ENCODE data around the gene TMEM74B. TPM values are rescaled to one million over a fixed set of nuclear protein-coding genes. Genes with fewer than 3 reads are reported as not detected.
"Not testable (repeated sequence)": the region's sequence is repeated elsewhere in the genome, so short reads cannot be mapped to it uniquely, and the experiment has no call there.

Gene TMEM74B
- total and polyA plus RNA-seq, 10 donors, result 0.46 to 2.7 (median 0.77) TPM; not detected in 1

GRCh38 chr20:1154691-1155090, 30.1 kb downstream of the TMEM74B start:
- no peak for DNase-seq
- intact Hi-C loops (cut with DNase I; ENCODE audit: low total_unique reads), result no loop called here
- WGBS, 5 donors, result 88 to 100% (median 100%) methylated on average over 1 of the region's 1 CpG
- H3K27ac ChIP-seq, result no peak overlapping the region
- H3K36me3 ChIP-seq, result peaks cover 0 to 96% (median 31%) of the 10 kb centered on the region in 6 donors
- no peak for TF ChIP-seq POLR2AphosphoS5 (IDR thresholded peaks at IDR 0.05)
- no peak for TF ChIP-seq CTCF (IDR thresholded peaks at IDR 0.05 in 8 of 11, conservative IDR thresholded peaks at IDR 0.05 in 3 of 11)
- no peak for TF ChIP-seq POLR2A (IDR thresholded peaks at IDR 0.05)
- no peaks in the 10 kb centered on the region for H3K27me3 ChIP-seq (replicated peaks in 1 of 7)
- H3K4me1 ChIP-seq, result no peaks in the 10 kb centered on the region
- peaks cover 0 to 12% (median 7%) of the 10 kb centered on the region in 8 donors for H3K9me3 ChIP-seq
- H3K4me3 ChIP-seq, result no peak overlapping the region

GRCh38 chr20:1154226-1154625, 30.6 kb downstream of the TMEM74B start:
- no peak for DNase-seq
- no peak overlapping the region for H3K27ac ChIP-seq
- no peaks in the 10 kb centered on the region for H3K4me1 ChIP-seq
- intact Hi-C loops (cut with DNase I; ENCODE audit: low total_unique reads), result no loop called here
- H3K9me3 ChIP-seq, result peaks cover 0 to 12% (median 7%) of the 10 kb centered on the region in 8 donors
- H3K27me3 ChIP-seq (replicated peaks in 1 of 7), result no peaks in the 10 kb centered on the region
- no peak overlapping the region for H3K4me3 ChIP-seq
- TF ChIP-seq POLR2A (IDR thresholded peaks at IDR 0.05) (no peak), CTCF (IDR thresholded peaks at IDR 0.05 in 8 of 11, conservative IDR thresholded peaks at IDR 0.05 in 3 of 11) (no peak), POLR2AphosphoS5 (IDR thresholded peaks at IDR 0.05) (no peak)
- peaks cover 0 to 96% (median 29%) of the 10 kb centered on the region in 6 donors for H3K36me3 ChIP-seq

- Histone ChIP-seq H3K4me3 (no peak overlapping the region), H3K9me3 (peaks cover 0 to 4% (median under 1%) of the 10 kb centered on the region in 8 donors), H3K36me3 (peaks cover 0 to 99% (median 45%) of the 10 kb centered on the region in 6 donors), H3K27me3 (replicated peaks in 1 of 7) (no peaks in the 10 kb centered on the region), H3K4me1 (peaks cover 0 to 8% (median 0%) of the 10 kb centered on the region in 6 donors), H3K27ac (no peak overlapping the region)
- intact Hi-C loops (cut with DNase I; ENCODE audit: low total_unique reads), result no loop called here
- 92 to 100% (median 95%) methylated on average over 1 of the region's 1 CpG for WGBS, 5 donors
- TF ChIP-seq POLR2AphosphoS5 (IDR thresholded peaks at IDR 0.05), result no peak
- TF ChIP-seq POLR2A (IDR thresholded peaks at IDR 0.05), result no peak
- no peak for TF ChIP-seq CTCF (IDR thresholded peaks at IDR 0.05 in 8 of 11, conservative IDR thresholded peaks at IDR 0.05 in 3 of 11)
- no peak for DNase-seq
Observed at GRCh38 chr20:1150968-1151367, 33.8 kb downstream of the TMEM74B start.

DNA sequence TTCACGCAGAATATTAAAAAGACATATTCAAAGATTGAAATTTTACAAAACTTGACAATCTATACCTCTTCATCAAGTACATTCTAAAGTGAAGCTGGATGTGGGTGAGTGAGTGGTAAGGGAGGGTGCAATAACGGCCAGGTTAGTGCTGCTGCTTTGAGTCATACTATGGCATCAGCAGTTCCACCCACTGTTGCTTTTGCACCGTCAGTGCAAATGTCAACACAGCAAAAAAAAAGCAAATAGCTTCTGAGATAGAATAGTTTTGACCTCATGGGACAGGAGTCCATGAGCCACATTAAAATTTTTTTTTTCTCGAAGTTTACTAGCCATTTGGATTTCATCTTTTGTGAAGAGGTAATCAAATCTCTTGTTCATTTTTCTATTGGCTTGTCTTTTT, 34.6 kb downstream of the TMEM74B start:
- DNase-seq, result no peak
- Histone ChIP-seq H3K9me3 (no peaks in the 10 kb centered on the region), H3K4me1 (peaks cover 0 to 8% (median 0%) of the 10 kb centered on the region in 6 donors), H3K4me3 (no peak overlapping the region), H3K36me3 (peaks cover 0 to 99% (median 44%) of the 10 kb centered on the region in 6 donors), H3K27me3 (replicated peaks in 1 of 7) (no peaks in the 10 kb centered on the region), H3K27ac (no peak overlapping the region)
- TF ChIP-seq CTCF (IDR thresholded peaks at IDR 0.05 in 8 of 11, conservative IDR thresholded peaks at IDR 0.05 in 3 of 11), result no peak
- TF ChIP-seq POLR2AphosphoS5 (IDR thresholded peaks at IDR 0.05), result no peak
- 81 to 89% (median 85%) methylated on average over 4 of the region's 4 CpGs for WGBS, 5 donors
- intact Hi-C loops (cut with DNase I; ENCODE audit: low total_unique reads), result no loop called here

DNA sequence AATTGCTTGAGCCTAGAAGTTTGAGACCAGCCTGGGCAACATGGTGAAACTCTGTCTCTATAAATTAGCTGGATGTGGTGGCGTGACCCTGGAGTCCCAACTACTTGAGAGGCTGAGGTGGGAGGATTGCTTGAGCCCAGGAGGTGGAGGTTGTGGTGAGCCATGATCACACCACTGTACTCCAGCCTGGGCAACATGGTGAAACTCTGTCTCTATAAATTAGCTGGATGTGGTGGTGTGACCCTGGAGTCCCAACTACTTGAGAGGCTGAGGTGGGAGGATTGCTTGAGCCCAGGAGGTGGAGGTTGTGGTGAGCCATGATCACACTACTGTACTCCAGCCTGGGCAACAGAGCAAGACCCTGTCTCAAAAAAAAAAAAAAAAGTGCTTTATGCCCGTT, 35.0 kb downstream of the TMEM74B start:
- DNase-seq; H3K4me3 ChIP-seq; H3K27me3 ChIP-seq (replicated peaks in 1 of 7); H3K27ac ChIP-seq; H3K4me1 ChIP-seq; H3K9me3 ChIP-seq; intact Hi-C loops (cut with DNase I; ENCODE audit: low total_unique reads): not testable (repeated sequence)
- H3K36me3 ChIP-seq, result peaks cover 0 to 99% (median 41%) of the 10 kb centered on the region in 6 donors
- 78 to 95% (median 92%) methylated on average over 2 of the region's 2 CpGs for WGBS, 5 donors

Measured in spleen (tissue), 11 donors.